ENCODE measurements around the gene PSENEN. TPM values are rescaled to one million over a fixed set of nuclear protein-coding genes. Genes with fewer than 3 reads are reported as not detected.

Gene PSENEN
- total and polyA plus RNA-seq, 9 of the 15 experiments (the other 6 are each of a cell fraction or from before 2014, with no cell fraction given), result 34.5 to 299 (median 61.1) TPM

DNA sequence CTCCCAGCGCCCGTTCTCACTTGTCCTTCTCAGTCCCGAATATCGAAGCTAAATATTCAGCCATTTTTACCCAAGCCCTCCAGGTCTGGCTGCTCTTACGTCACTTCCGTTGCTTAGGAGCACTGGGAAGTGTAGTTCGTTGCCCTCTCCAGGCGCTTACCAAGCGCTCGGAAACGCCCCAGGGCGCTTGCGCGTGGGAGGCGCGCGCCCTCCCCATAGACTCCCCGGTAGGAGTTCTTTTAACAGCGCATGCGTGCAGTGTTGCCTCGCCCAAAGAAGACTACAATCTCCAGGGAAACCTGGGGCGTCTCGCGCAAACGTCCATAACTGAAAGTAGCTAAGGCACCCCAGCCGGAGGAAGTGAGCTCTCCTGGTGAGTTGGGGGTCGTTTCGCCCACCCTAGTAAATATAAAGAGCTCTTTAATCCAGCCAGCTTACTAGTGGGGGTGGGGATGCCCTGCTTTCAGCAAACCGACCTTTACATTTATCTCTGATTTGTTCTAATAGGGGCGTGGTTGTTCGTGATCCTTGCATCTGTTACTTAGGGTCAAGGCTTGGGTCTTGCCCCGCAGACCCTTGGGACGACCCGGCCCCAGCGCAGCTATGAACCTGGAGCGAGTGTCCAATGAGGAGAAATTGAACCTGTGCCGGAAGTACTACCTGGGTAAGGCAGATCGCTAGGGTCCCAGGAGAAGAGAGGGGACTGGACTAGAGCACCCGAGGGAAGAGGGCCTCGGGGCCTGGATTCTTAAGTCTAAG, at the start of gene PSENEN, which contains the start of gene U2AF1L4 (continued):
- TF ChIP-seq HMG20A (CRISPR knock-in tag; conservative IDR thresholded peaks at IDR 0.05) (no peak), FOXA3 (CRISPR knock-in tag; conservative IDR thresholded peaks at IDR 0.05 in 1 of 2, IDR thresholded peaks at IDR 0.05 in 1 of 2) (no peak), PHF20 (IDR thresholded peaks at IDR 0.05; ENCODE audit: partially characterized antibody) (no peak), KDM4B (IDR thresholded peaks at IDR 0.05; ENCODE audit: borderline replicate concordance in 2 of 2, low read depth in 1 of 2) (0 out of 4 replicates have a peak, but pooled peaks of 1 of the 2 experiments have one; percentile 53), ZKSCAN3 (CRISPR knock-in tag; IDR thresholded peaks at IDR 0.05) (no peak), NEUROD1 (IDR thresholded peaks at IDR 0.05; ENCODE audit: borderline replicate concordance, low read depth, low read length, partially characterized antibody) (no peak), SAP30 (IDR thresholded peaks at IDR 0.05; ENCODE audit: borderline replicate concordance, insufficient read depth, low read depth, low read length, poor library complexity, severe bottlenecking) (peak; percentile 74), SETDB1 (IDR thresholded peaks at IDR 0.05; ENCODE audit: low read length) (no peak), TFAM (CRISPR knock-in tag; conservative IDR thresholded peaks at IDR 0.05) (no peak), POLR3G (IDR thresholded peaks at IDR 0.05; ENCODE audit: extremely low read depth, insufficient read length, insufficient replicate concordance) (no peak), RBFOX2 (IDR thresholded peaks at IDR 0.05; ENCODE audit: low read depth, low read length) (no peak), PHTF2 (CRISPR knock-in tag; IDR thresholded peaks at IDR 0.05) (no peak), ZNF444 (CRISPR knock-in tag; IDR thresholded peaks at IDR 0.05) (no peak), ZFP36 (IDR thresholded peaks at IDR 0.05; ENCODE audit: low read depth, low read length, partially characterized antibody) (no peak), NR2C1 (IDR thresholded peaks at IDR 0.05) (peak; percentile 49), NR2C1 (tag; IDR thresholded peaks at IDR 0.05) (peak; percentile 54; the same call in 1 of the 2 replicates), SPI1 (IDR thresholded peaks at IDR 0.05; ENCODE audit: borderline replicate concordance, low read depth, low read length) (peak; percentile 46; the same call in 1 of the 2 replicates), ZNF175 (CRISPR knock-in tag; IDR thresholded peaks at IDR 0.05; ENCODE audit: low read depth) (no peak), IRF9 (tag; IDR thresholded peaks at IDR 0.05) (no peak), HDGF (IDR thresholded peaks at IDR 0.05) (no peak), MCM5 (IDR thresholded peaks at IDR 0.05; ENCODE audit: low read depth) (no peak), SREBF2 (CRISPR knock-in tag; IDR thresholded peaks at IDR 0.05) (no peak), ZNF696 (CRISPR knock-in tag; conservative IDR thresholded peaks at IDR 0.05) (no peak), POU5F1 (IDR thresholded peaks at IDR 0.05; ENCODE audit: borderline replicate concordance, low read depth, low read length, partially characterized antibody) (no peak)
- TF ChIP-seq, protein P1, sequence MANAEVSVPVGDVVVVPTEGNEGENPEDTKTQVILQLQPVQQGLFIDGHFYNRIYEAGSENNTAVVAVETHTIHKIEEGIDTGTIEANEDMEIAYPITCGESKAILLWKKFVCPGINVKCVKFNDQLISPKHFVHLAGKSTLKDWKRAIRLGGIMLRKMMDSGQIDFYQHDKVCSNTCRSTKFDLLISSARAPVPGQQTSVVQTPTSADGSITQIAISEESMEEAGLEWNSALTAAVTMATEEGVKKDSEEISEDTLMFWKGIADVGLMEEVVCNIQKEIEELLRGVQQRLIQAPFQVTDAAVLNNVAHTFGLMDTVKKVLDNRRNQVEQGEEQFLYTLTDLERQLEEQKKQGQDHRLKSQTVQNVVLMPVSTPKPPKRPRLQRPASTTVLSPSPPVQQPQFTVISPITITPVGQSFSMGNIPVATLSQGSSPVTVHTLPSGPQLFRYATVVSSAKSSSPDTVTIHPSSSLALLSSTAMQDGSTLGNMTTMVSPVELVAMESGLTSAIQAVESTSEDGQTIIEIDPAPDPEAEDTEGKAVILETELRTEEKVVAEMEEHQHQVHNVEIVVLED (CRISPR knock-in tag; IDR thresholded peaks at IDR 0.05), result peak; percentile 61
- TF ChIP-seq, protein P2, sequence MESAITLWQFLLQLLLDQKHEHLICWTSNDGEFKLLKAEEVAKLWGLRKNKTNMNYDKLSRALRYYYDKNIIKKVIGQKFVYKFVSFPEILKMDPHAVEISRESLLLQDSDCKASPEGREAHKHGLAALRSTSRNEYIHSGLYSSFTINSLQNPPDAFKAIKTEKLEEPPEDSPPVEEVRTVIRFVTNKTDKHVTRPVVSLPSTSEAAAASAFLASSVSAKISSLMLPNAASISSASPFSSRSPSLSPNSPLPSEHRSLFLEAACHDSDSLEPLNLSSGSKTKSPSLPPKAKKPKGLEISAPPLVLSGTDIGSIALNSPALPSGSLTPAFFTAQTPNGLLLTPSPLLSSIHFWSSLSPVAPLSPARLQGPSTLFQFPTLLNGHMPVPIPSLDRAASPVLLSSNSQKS (CRISPR knock-in tag; IDR thresholded peaks at IDR 0.05), result no peak
